HG02588 (cell line): Measurements from ENCODE around the gene CD40LG.

Experiments used
- ATAC-seq: cut with Tn5 transposase; IDR thresholded peaks from one replicate; pipeline ENCODE4 v1.9.1; 2021; ENCODE audit warnings: mild to moderate bottlenecking, moderate library complexity; ENCODE audit not compliant: unreplicated experiment

CD40LG gene

GRCh38 chrX:136692271-136692670, 44.3 kb downstream of the CD40LG start:
- no peak for ATAC-seq

- ATAC-seq, result peak; percentile 73
These were observed 46.6 kb downstream of the CD40LG start for GRCh38 chrX:136694431-136695087.

- ATAC-seq, result no peak
These were observed 49.2 kb downstream of the CD40LG start for GRCh38 chrX:136697156-136697555.

GRCh38 chrX:136708348-136708747, 60.4 kb downstream of the CD40LG start:
- ATAC-seq, result no peak
